ENCODE data around the gene KDM4D. TPM values are rescaled to one million over a fixed set of nuclear protein-coding genes. Genes with fewer than 3 reads are reported as not detected.

Gene KDM4D
- 1 to 10 TPM in 1 of 6 experiments, under 1 TPM in 5; 0.33 to 1.1 (median 0.64) TPM for total RNA-seq (2021; fragmentation: NEBNext Ultra II Directional; extraction: Animal tissue kit (Norgen Biotek cat#: 25700))
- long read RNA-seq, partial matches to known transcripts = 0 of 1 reads
- long read RNA-seq, other reads (novel, unspliced or antisense) = 0 of 1 reads

DNA sequence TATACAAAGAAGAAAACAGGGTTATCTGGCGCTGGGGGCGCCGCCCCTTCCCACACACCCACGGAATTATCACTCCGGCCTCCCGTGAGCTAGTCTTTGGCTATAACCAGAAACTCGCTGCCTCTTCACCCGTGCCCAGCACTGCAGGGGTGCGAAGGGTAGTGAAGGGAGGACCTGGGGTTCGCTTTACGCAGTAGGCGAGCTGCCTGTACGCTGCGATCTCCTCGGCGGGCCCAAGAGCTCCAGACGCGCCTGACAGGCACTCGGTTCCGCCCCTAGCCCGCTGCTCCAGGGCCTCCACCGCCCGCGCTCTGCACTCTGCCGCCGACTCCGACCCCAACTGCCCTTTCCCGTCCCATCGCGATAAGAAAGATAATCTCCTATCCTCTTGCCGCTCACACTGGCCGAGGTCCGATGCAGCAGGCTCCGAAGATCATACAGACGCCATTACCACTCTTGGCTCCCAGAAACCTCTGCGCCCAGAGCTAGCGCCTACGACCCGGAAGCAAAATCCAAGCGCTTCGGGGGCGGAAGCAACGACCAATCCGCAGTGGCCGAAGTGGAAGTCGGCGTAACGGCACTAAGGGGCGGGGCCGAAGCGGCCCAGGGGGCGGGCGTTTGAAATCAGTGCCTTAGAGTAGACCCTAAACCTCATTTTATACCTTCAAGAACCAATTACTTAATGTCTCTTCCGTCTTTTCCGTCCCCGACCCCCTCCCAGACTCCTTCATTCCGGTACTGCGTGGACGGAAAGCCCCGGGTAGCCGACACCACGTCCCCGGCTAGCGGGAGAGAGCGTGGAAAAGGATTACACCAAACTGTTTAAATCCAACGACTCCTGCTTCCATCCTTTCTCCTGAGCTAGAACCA lies at the start of gene KDM4D, which contains the start of gene CWC15:
KDM4D (plus strand) TSS at position 611 of the 870 bp plus-strand sequence. CDS start 23,664 bp downstream, outside the sequence.
CWC15 (minus strand) TSS at position 458 of the 870 bp plus-strand sequence. CDS start 1,371 bp downstream, outside the sequence.
- H3K27ac Mint-ChIP-seq = peak within 1 kb of the TSS; percentile 86
- H3K4me1 Mint-ChIP-seq (ENCODE audit: low read depth) = peaks cover 43% of the 10 kb centered on the region
- peaks cover 1% of the 10 kb centered on the region; the same call in 1 of the 2 replicates for H3K27me3 Mint-ChIP-seq (ENCODE audit: insufficient read depth)
- H3K4me3 Mint-ChIP-seq = peak within 1 kb of the TSS; percentile 94
- peaks cover 27% of the 10 kb centered on the region for H3K36me3 Mint-ChIP-seq (ENCODE audit: low read depth)
- H3K9me3 Mint-ChIP-seq = no peaks in the 10 kb centered on the region
- TF ChIP-seq, protein P1, sequence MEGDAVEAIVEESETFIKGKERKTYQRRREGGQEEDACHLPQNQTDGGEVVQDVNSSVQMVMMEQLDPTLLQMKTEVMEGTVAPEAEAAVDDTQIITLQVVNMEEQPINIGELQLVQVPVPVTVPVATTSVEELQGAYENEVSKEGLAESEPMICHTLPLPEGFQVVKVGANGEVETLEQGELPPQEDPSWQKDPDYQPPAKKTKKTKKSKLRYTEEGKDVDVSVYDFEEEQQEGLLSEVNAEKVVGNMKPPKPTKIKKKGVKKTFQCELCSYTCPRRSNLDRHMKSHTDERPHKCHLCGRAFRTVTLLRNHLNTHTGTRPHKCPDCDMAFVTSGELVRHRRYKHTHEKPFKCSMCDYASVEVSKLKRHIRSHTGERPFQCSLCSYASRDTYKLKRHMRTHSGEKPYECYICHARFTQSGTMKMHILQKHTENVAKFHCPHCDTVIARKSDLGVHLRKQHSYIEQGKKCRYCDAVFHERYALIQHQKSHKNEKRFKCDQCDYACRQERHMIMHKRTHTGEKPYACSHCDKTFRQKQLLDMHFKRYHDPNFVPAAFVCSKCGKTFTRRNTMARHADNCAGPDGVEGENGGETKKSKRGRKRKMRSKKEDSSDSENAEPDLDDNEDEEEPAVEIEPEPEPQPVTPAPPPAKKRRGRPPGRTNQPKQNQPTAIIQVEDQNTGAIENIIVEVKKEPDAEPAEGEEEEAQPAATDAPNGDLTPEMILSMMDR (IDR thresholded peaks at IDR 0.05) = no peak
- peak; percentile 92 for DNase-seq

DNA sequence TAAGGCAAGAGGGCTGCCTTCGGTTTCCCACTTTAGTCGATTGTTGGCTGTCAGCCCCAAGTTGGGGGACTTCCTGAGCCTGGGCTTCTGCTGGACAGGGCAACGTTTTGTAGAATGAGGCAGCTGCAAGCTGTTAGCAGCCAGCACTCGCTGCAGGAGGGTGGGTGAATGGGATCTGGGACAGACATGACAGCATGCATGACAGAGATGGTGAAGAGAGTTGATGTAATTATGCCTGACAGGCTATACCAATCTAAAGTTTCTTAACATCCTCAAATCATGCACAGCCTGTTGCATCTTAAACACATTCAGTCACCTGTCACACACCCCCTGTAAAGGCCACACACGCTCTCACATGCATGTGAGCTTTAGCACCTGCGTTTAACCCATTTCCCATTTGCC lies 49.3 kb upstream of the KDM4D start:
- peaks cover 51% of the 10 kb centered on the region for H3K4me1 Mint-ChIP-seq (ENCODE audit: low read depth)
- no peak overlapping the region for H3K4me3 Mint-ChIP-seq
- 0 out of 2 replicates have a peak overlapping the region, but pooled peaks have one; percentile 12 for H3K27ac Mint-ChIP-seq
- H3K27me3 Mint-ChIP-seq (ENCODE audit: insufficient read depth) = peaks cover 1% of the 10 kb centered on the region; the same call in 1 of the 2 replicates
- H3K9me3 Mint-ChIP-seq = no peaks in the 10 kb centered on the region
- H3K36me3 Mint-ChIP-seq (ENCODE audit: low read depth) = 0 out of 2 replicates have a peak, but pooled peaks cover 5% of the 10 kb centered on the region
- TF ChIP-seq, protein P1 (IDR thresholded peaks at IDR 0.05) = no peak
- DNase-seq = no peak

DNA sequence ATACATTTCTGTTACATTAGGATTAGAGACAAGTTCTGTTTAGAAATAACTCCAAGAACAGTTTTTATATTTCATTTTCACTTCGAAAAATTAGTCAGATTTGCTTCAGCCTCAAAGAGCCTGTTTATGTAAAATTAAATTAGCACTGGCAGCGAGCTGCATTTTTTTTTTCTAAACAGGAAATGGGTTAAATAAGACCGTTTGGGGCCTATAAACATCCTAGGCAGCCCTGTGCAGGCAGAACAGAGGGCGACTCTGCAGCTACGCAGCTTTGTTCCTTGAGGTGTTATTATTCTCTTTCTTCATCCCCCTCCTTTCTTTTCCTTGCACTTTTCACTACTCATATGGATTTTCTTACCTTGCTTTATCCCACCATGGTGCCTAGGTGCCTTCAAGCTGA lies 48.9 kb upstream of the KDM4D start:
- Mint-ChIP-seq H3K9me3 (no peaks in the 10 kb centered on the region), H3K27me3 (ENCODE audit: insufficient read depth) (peaks cover 1% of the 10 kb centered on the region; the same call in 1 of the 2 replicates), H3K4me1 (ENCODE audit: low read depth) (peaks cover 56% of the 10 kb centered on the region), H3K36me3 (ENCODE audit: low read depth) (0 out of 2 replicates have a peak, but pooled peaks cover 5% of the 10 kb centered on the region), H3K27ac (peak overlapping the region; percentile 12; the same call in 1 of the 2 replicates), H3K4me3 (no peak overlapping the region)
- DNase-seq = no peak
- TF ChIP-seq, protein P1 (IDR thresholded peaks at IDR 0.05) = no peak

- no peak for DNase-seq
- no peaks in the 10 kb centered on the region for H3K9me3 Mint-ChIP-seq
- peaks cover 65% of the 10 kb centered on the region for H3K4me1 Mint-ChIP-seq (ENCODE audit: low read depth)
- TF ChIP-seq, protein P1 (IDR thresholded peaks at IDR 0.05) = no peak
- H3K27me3 Mint-ChIP-seq (ENCODE audit: insufficient read depth) = peaks cover 1% of the 10 kb centered on the region; the same call in 1 of the 2 replicates
- H3K36me3 Mint-ChIP-seq (ENCODE audit: low read depth) = 0 out of 2 replicates have a peak, but pooled peaks cover 5% of the 10 kb centered on the region
- H3K27ac Mint-ChIP-seq = peak overlapping the region; percentile 93
- no peak overlapping the region; the same call in 1 of the 2 replicates for H3K4me3 Mint-ChIP-seq
Observed at GRCh38 chr11:94925422-94926270, 47.9 kb upstream of the KDM4D start.

DNA sequence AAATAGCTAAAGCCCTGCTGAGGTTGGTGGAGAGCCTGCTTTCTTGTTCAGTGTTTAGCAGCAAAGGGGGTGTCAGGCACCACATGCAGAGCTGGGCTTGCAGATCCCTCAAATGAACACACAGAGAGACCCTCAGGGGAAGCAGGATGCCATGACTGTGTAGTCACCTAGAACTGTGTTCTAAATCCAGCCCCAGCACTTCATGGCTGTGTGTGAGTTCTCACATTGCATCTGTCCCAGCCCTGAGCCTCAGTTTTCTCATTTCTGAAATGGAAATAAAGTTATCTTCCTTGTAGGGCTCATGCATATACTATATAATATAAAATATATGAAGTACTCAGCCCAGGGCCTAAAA lies 47.3 kb upstream of the KDM4D start:
- Mint-ChIP-seq H3K4me1 (ENCODE audit: low read depth) (peaks cover 70% of the 10 kb centered on the region), H3K27me3 (ENCODE audit: insufficient read depth) (peaks cover 1% of the 10 kb centered on the region; the same call in 1 of the 2 replicates), H3K36me3 (ENCODE audit: low read depth) (0 out of 2 replicates have a peak, but pooled peaks cover 5% of the 10 kb centered on the region), H3K9me3 (no peaks in the 10 kb centered on the region), H3K27ac (peak overlapping the region; percentile 93), H3K4me3 (no peak overlapping the region)
- TF ChIP-seq, protein P1 (IDR thresholded peaks at IDR 0.05) = no peak
- DNase-seq = peak; percentile 27

All from HFFc6 (cell line).